Spleen (tissue), 7 donors: Measurements from ENCODE around the gene CNOT3.

Experiments used
- CTCF ChIP-seq, 11 experiments: fragments of 200-600 bp in 7 of 11; fragments of 450-650 bp in 4 of 11; sonication (generic) in 4 of 11; IDR thresholded peaks in 8 of 11; conservative IDR thresholded peaks in 3 of 11; 1 replicate in 7 of 11; 2 replicates in 4 of 11; pipeline versions ENCODE4 v1.4.0 to v1.8.0; 2016 to 2021; ENCODE audit warnings: antibody characterized with exemption in 11 of 11, inconsistent platforms in 4 of 11, mild to moderate bottlenecking in 1 of 11
- POLR2A ChIP-seq, 3 donors: fragments of 450-650 bp; IDR thresholded peaks; one replicate each; pipeline ENCODE4 v1.5.1; 2017; ENCODE audit warnings: antibody characterized with exemption in 3 of 3, mild to moderate bottlenecking in 1 of 3
- donor health status: DM: no; HTN: no; CAD: no; lungs with moderate emphysema.
- donor health status: DM: no; HTN: no; CAD: no.
- donor health status: DM: no; HTN: no; CAD: no.

GRCh38 chr19:54162241-54162805, 24.8 kb downstream of the CNOT3 start:
- TF ChIP-seq CTCF (IDR thresholded peaks at IDR 0.05 in 8 of 11, conservative IDR thresholded peaks at IDR 0.05 in 3 of 11) (no peak), POLR2A (IDR thresholded peaks at IDR 0.05) (no peak)
